Keratinocyte (primary cell): ENCODE results near the gene WDR19. TPM values are rescaled to one million over a fixed set of nuclear protein-coding genes. Genes with fewer than 3 reads are reported as not detected.

Experiments
- DNase-seq: peaks from one replicate; pipeline ENCODE4 v3.0.0-alpha.2; 2011; ENCODE audit warnings: low read depth, missing footprints, low spot score
- FAIRE-seq: peaks from 2 replicates; lab custom pipeline; 2011; peaks lifted over from hg19 to GRCh38; lab: Jason Lieb, UNC
- H2AFZ ChIP-seq: 2 replicates; pipeline ENCODE4 v1.6.0; 2012; ENCODE audit warnings: low read length, control low read depth, inconsistent platforms; ENCODE audit not compliant: control insufficient read depth
- H3K27ac ChIP-seq: 2 replicates; pipeline ENCODE4 v1.5.1; 2011; ENCODE audit warnings: low read length; ENCODE audit not compliant: control insufficient read depth, insufficient read depth
- H3K27me3 ChIP-seq: 3 replicates; pipeline ENCODE4 v1.6.0; 2011; ENCODE audit warnings: low read length; ENCODE audit not compliant: control insufficient read depth, insufficient read depth; ENCODE audit errors: extremely low read depth
- H3K36me3 ChIP-seq, 2 experiments: 2 replicates in 1 of 2; 3 replicates in 1 of 2; pipeline ENCODE4 v1.5.1; 2011; ENCODE audit warnings: low read length in 2 of 2, mild to moderate bottlenecking in 1 of 2; ENCODE audit not compliant: control insufficient read depth in 2 of 2, insufficient read depth in 2 of 2; ENCODE audit errors: extremely low read depth in 1 of 2
- H3K4me1 ChIP-seq: 3 replicates; pipeline ENCODE4 v1.5.1; 2011; ENCODE audit warnings: low read length; ENCODE audit not compliant: control insufficient read depth, insufficient read depth; ENCODE audit errors: extremely low read depth
- H3K4me2 ChIP-seq: 3 replicates; pipeline ENCODE4 v1.6.0; 2011; ENCODE audit warnings: low read depth, low read length; ENCODE audit not compliant: control insufficient read depth, insufficient read depth; ENCODE audit errors: extremely low read depth
- H3K4me3 ChIP-seq, 3 experiments: fragments of 200-600 bp in 1 of 3; sonication (generic) in 1 of 3; 2 replicates in 2 of 3; 3 replicates in 1 of 3; pipeline ENCODE4 v1.5.1; 2011 to 2016; ENCODE audit warnings: low read length in 3 of 3, mild to moderate bottlenecking in 3 of 3, control low read depth in 2 of 3, inconsistent platforms in 1 of 3, low read depth in 1 of 3, mixed read lengths in 1 of 3, mixed run types in 1 of 3, moderate library complexity in 1 of 3; ENCODE audit not compliant: control insufficient read depth in 2 of 3, insufficient read depth in 2 of 3; ENCODE audit errors: extremely low read depth in 1 of 3
- H3K79me2 ChIP-seq: 2 replicates; pipeline ENCODE4 v1.6.0; 2012; ENCODE audit warnings: low read length; ENCODE audit not compliant: control insufficient read depth, insufficient read depth
- H3K9ac ChIP-seq: 3 replicates; pipeline ENCODE4 v1.6.0; 2011; ENCODE audit warnings: low read length; ENCODE audit not compliant: control insufficient read depth, insufficient read depth; ENCODE audit errors: extremely low read depth
- H3K9me1 ChIP-seq: 3 replicates; pipeline ENCODE4 v1.6.0; 2011; ENCODE audit warnings: low read length; ENCODE audit not compliant: control insufficient read depth, insufficient read depth; ENCODE audit errors: extremely low read depth
- H3K9me3 ChIP-seq: 2 replicates; pipeline ENCODE4 v1.5.1; 2012; ENCODE audit warnings: low read depth, low read length; ENCODE audit not compliant: control insufficient read depth
- H4K20me1 ChIP-seq: 3 replicates; pipeline ENCODE4 v1.6.0; 2011; ENCODE audit warnings: low read length; ENCODE audit not compliant: control insufficient read depth, insufficient read depth; ENCODE audit errors: extremely low read depth
- EZH2 ChIP-seq: IDR thresholded peaks from one replicate; pipeline ENCODE4 v1.6.1; 2012; ENCODE audit warnings: inconsistent platforms, mild to moderate bottlenecking, low read length, moderate library complexity
- dilution Hi-C: fragments of 300-500 bp; cut with MboI; formaldehyde crosslinking; loops from one replicate; pipeline ENCODE4 v1.7.0; 2020; ENCODE audit warnings: low sequenced_read_pairs; ENCODE audit not compliant: extremely low pct_ligation_motif_present
- polyA plus RNA-seq, 5 experiments: library from polyadenylated mRNA; depleted of rRNA in 3 of 5; stranded (reverse) in 3 of 5; stranded (forward) in 1 of 5; unstranded in 1 of 5; fragments of >200 nt; gene quantifications; 1 replicate in 1 of 5; 2 replicates in 3 of 5; 3 replicates in 1 of 5; pipeline versions ENCODE4 v1.2.1 to v1.2.3, GENCODE V29; 2011 to 2012; ENCODE audit warnings: missing spikeins in 2 of 5, low read depth in 1 of 5, low replicate concordance in 1 of 5
- TF ChIP-seq, protein P1 (sequence below), 3 experiments: IDR thresholded peaks in 1 of 3; conservative IDR thresholded peaks in 1 of 3; optimal IDR thresholded peaks in 1 of 3; 2 replicates in 2 of 3; 3 replicates in 1 of 3; pipeline versions ENCODE3 to v1.5.1; 2011; ENCODE audit warnings: low read length in 3 of 3, mild to moderate bottlenecking in 3 of 3, moderate library complexity in 2 of 3, control low read depth in 1 of 3, inconsistent platforms in 1 of 3; ENCODE audit not compliant: insufficient read depth in 2 of 3; ENCODE audit errors: extremely low read depth in 1 of 3

Gene WDR19
- polyA plus RNA-seq, 1 donor (not counting 4 experiments of a cell fraction or from before 2014, with no cell fraction given), result 25.3 TPM

DNA sequence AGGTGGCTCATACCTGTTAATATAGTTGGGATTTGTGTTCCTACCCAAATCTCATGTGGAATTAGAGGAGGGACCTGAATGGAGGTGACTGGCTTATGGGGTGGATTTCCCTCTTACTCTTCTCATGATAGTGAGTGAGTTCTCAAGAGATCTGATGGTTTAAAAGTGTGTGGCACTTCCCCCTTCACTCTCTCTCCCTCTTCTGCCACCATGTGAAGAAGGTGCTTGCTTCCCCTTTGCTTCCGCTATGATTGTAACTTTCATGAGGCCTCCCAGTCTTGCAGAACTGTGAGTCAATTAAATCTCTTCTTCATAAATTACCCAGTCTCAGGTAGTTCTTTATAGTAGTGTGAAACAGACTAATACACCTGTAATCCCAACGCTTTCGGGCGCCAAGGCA is 28.3 kb upstream of the WDR19 start:
- Histone ChIP-seq H2AFZ (no peak overlapping the region), H3K4me3 (no peak overlapping the region), H3K27ac (no peak overlapping the region), H3K27me3 (no peaks in the 10 kb centered on the region), H3K4me1 (peaks cover 5% of the 10 kb centered on the region), H3K9ac (no peak overlapping the region), H3K4me2 (no peak overlapping the region), H3K36me3 (no peaks in the 10 kb centered on the region), H3K9me3 (no peaks in the 10 kb centered on the region), H3K9me1 (no peaks in the 10 kb centered on the region), H4K20me1 (no peaks in the 10 kb centered on the region), H3K79me2 (no peaks in the 10 kb centered on the region)
- dilution Hi-C loops, result no loop called here
- TF ChIP-seq, protein P1, sequence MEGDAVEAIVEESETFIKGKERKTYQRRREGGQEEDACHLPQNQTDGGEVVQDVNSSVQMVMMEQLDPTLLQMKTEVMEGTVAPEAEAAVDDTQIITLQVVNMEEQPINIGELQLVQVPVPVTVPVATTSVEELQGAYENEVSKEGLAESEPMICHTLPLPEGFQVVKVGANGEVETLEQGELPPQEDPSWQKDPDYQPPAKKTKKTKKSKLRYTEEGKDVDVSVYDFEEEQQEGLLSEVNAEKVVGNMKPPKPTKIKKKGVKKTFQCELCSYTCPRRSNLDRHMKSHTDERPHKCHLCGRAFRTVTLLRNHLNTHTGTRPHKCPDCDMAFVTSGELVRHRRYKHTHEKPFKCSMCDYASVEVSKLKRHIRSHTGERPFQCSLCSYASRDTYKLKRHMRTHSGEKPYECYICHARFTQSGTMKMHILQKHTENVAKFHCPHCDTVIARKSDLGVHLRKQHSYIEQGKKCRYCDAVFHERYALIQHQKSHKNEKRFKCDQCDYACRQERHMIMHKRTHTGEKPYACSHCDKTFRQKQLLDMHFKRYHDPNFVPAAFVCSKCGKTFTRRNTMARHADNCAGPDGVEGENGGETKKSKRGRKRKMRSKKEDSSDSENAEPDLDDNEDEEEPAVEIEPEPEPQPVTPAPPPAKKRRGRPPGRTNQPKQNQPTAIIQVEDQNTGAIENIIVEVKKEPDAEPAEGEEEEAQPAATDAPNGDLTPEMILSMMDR (optimal IDR thresholded peaks at IDR 0.05 in 1 of 3, IDR thresholded peaks at IDR 0.05 in 1 of 3, conservative IDR thresholded peaks at IDR 0.05 in 1 of 3; ENCODE audit: extremely low read depth in 1 of 3, insufficient read depth in 2 of 3, low read length in 3 of 3), result no peak
- TF ChIP-seq EZH2, result no peak
- DNase-seq (no peak), FAIRE-seq (no peak)

DNA sequence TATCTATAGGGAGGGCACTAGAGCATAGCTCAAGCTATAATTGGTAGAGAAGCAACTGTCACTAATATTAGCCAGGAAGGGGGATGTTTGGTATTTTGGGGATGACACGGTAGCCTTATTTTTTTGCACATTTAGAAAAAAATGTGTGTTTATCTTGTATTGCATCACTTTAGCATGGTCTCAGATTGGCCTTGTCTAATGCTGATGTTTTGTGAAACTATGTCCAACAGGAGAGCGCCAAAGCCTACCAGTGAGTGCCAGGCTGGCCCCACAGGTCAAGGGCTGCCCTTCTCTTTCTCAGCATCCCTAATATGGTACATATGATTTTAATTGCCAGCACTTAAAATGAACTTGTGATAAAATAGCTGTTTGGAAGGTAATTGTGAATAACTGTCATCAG is 24.8 kb upstream of the WDR19 start:
- TF ChIP-seq EZH2, result no peak
- TF ChIP-seq, protein P1 (optimal IDR thresholded peaks at IDR 0.05 in 1 of 3, IDR thresholded peaks at IDR 0.05 in 1 of 3, conservative IDR thresholded peaks at IDR 0.05 in 1 of 3; ENCODE audit: extremely low read depth in 1 of 3, insufficient read depth in 2 of 3, low read length in 3 of 3), result no peak
- Histone ChIP-seq H3K9me3 (no peaks in the 10 kb centered on the region), H3K27me3 (no peaks in the 10 kb centered on the region), H3K9ac (no peak overlapping the region), H2AFZ (no peak overlapping the region), H3K27ac (no peak overlapping the region), H3K4me3 (no peak overlapping the region), H3K36me3 (no peaks in the 10 kb centered on the region), H4K20me1 (no peaks in the 10 kb centered on the region), H3K4me2 (no peak overlapping the region), H3K79me2 (no peaks in the 10 kb centered on the region), H3K9me1 (no peaks in the 10 kb centered on the region), H3K4me1 (no peaks in the 10 kb centered on the region)
- FAIRE-seq (no peak), DNase-seq (no peak)
- dilution Hi-C loops, result no loop called here
